Right atrium auricular region (tissue), 2 donors: ENCODE measurements around the gene ZEB1. TPM values are rescaled to one million over a fixed set of nuclear protein-coding genes. Genes with fewer than 3 reads are reported as not detected.

Source experiments
- DNase-seq: peaks from one replicate; pipeline ENCODE4 v3.0.0-alpha.2; 2019; ENCODE audit warnings: low spot score
- H3K27ac ChIP-seq, 2 donors: fragments of 200-600 bp; sonication (generic); 1 replicate in 1 of 2; 2 replicates in 1 of 2; pipeline ENCODE4 v1.5.1; 2016 to 2019
- H3K27me3 ChIP-seq, 2 donors: fragments of 200-600 bp; sonication (generic); one replicate each; pipeline versions ENCODE4 v1.5.1 to v1.6.0; 2017 to 2019
- H3K36me3 ChIP-seq: fragments of 200-600 bp; sonication (generic); one replicate; pipeline ENCODE4 v1.5.1; 2016
- H3K4me1 ChIP-seq, 2 donors: fragments of 200-600 bp; sonication (generic); one replicate each; pipeline versions ENCODE4 v1.5.1 to v1.6.0; 2017 to 2019
- H3K4me3 ChIP-seq, 2 donors: fragments of 200-600 bp; sonication (generic); 1 replicate in 1 of 2; 2 replicates in 1 of 2; pipeline ENCODE4 v1.5.1; 2017 to 2019; ENCODE audit warnings: mild to moderate bottlenecking in 1 of 2, moderate library complexity in 1 of 2
- H3K9me3 ChIP-seq, 2 donors: fragments of 200-600 bp; sonication (generic); one replicate each; pipeline ENCODE4 v1.5.1; 2019
- total RNA-seq, 2 donors: library from RNA; depleted of rRNA; stranded (reverse); fragments of >200 nt; gene quantifications; one replicate each; pipeline ENCODE4 v1.1.0, GENCODE V29; 2016
- TF ChIP-seq, protein P1 (sequence below), 2 donors: fragments of 200-600 bp; sonication (generic); IDR thresholded peaks; one replicate each; pipeline ENCODE4 v1.5.1; 2019; ENCODE audit warnings: antibody characterized with exemption in 2 of 2

Gene ZEB1
- total RNA-seq, 2 donors from 2014 or later = 52.9 to 60.8 TPM

DNA sequence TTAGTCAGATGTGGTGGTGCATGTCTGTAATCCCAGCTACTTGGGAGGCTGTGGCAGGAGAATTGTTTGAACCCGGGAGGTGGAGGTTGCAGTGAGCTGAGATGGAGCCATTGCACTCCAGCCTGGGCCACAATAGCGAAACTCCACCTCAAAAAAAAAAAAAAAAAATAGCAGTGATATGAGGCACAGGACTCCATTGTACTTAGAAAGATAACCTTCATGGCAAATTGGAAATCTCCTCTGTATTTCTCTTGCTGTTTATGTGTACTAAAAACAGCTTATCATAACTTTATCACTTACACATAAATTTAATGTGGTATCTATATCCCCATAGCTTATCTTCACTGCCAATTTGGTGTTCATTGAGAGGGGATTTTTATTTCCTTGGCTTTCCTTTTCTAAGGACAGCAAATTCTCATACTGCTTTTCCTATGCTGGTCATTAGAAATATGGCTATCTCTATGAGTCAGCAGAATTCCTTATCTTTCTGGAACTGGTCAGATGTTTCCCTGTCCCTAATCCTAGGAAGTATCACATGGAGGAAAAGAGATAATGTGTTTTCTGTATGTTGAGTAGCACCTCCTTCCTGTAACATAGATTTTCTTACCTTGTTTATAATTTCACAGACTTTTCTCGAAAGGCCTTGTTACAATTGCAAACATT is 40.6 kb upstream of the ZEB1 start:
- Histone ChIP-seq H3K36me3 (no peaks in the 10 kb centered on the region), H3K27ac (no peak overlapping the region), H3K27me3 (no peaks in the 10 kb centered on the region), H3K4me3 (no peak overlapping the region), H3K4me1 (no peaks in the 10 kb centered on the region), H3K9me3 (peaks cover 4 to 13% of the 10 kb centered on the region in 2 donors)
- TF ChIP-seq, protein P1, sequence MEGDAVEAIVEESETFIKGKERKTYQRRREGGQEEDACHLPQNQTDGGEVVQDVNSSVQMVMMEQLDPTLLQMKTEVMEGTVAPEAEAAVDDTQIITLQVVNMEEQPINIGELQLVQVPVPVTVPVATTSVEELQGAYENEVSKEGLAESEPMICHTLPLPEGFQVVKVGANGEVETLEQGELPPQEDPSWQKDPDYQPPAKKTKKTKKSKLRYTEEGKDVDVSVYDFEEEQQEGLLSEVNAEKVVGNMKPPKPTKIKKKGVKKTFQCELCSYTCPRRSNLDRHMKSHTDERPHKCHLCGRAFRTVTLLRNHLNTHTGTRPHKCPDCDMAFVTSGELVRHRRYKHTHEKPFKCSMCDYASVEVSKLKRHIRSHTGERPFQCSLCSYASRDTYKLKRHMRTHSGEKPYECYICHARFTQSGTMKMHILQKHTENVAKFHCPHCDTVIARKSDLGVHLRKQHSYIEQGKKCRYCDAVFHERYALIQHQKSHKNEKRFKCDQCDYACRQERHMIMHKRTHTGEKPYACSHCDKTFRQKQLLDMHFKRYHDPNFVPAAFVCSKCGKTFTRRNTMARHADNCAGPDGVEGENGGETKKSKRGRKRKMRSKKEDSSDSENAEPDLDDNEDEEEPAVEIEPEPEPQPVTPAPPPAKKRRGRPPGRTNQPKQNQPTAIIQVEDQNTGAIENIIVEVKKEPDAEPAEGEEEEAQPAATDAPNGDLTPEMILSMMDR (IDR thresholded peaks at IDR 0.05) = no peak
- DNase-seq = no peak

DNA sequence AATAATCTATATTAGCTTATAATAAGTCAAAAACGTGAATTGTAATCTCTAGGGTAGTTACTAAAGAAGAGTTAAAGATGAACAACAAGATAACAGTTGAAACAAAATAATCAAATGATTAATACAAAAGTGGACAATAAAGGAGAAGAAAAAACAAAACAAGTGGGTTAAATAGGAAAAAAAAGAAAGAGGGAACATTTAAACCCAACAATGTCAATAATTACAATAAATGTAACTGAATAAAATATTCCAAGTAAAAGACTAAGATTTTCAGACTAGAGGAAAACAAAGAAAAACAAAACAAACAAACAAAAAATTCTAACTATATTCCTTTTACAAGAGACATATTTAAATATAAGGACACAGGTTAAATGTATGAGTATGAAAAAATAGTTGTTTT is 38.0 kb upstream of the ZEB1 start:
- no peak overlapping the region for H3K27ac ChIP-seq
- H3K9me3 ChIP-seq = peaks cover 4 to 13% of the 10 kb centered on the region in 2 donors
- no peak overlapping the region for H3K4me3 ChIP-seq
- no peak for DNase-seq
- H3K27me3 ChIP-seq = no peaks in the 10 kb centered on the region
- H3K36me3 ChIP-seq = no peaks in the 10 kb centered on the region
- H3K4me1 ChIP-seq = no peaks in the 10 kb centered on the region
- TF ChIP-seq, protein P1 (IDR thresholded peaks at IDR 0.05) = no peak

DNA sequence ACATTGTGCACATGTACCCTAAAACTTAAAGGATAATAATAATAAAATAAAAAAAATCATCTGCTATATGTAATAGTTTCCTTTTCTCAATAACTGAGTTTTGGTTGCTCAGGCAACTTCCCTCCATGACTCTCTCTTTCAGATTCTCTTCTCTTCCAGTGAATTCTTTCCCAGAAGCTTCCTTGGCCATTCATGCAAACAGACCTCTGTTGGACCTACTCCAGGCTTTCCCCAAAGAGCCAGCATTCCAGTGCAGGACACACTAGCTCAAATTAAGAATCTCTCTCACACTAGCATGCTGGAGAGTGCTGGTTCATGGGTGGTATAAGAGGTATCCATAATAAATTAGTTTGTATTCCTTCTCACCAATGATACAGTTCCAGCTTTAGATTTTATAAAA is 31.0 kb upstream of the ZEB1 start:
- H3K36me3 ChIP-seq = no peaks in the 10 kb centered on the region
- H3K4me1 ChIP-seq = no peaks in the 10 kb centered on the region
- no peak overlapping the region for H3K4me3 ChIP-seq
- no peak for DNase-seq
- TF ChIP-seq, protein P1 (IDR thresholded peaks at IDR 0.05) = no peak
- H3K9me3 ChIP-seq = no peaks in the 10 kb centered on the region
- no peaks in the 10 kb centered on the region for H3K27me3 ChIP-seq
- no peak overlapping the region for H3K27ac ChIP-seq

DNA sequence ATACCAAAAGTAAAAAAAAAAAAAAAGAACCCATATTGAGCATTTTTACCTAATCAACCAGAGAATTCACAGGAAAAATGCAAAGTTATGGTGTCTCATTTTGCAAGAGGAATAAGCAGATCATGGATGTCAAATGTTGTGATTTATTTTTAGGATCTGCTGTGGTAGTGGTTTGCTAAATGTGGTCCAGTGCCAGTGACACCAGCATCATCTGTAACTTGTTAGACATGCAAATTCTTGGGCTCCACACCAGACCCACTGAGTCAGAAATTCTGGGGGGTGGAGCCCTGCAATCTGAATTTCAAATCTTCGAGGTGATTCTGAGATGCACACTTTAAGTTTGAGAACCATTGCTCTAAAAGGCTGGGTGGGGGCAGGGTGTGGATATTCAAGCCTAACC is 30.1 kb upstream of the ZEB1 start:
- Histone ChIP-seq H3K4me1 (no peaks in the 10 kb centered on the region), H3K4me3 (no peak overlapping the region), H3K9me3 (no peaks in the 10 kb centered on the region), H3K36me3 (no peaks in the 10 kb centered on the region), H3K27ac (no peak overlapping the region), H3K27me3 (no peaks in the 10 kb centered on the region)
- no peak for DNase-seq
- TF ChIP-seq, protein P1 (IDR thresholded peaks at IDR 0.05) = no peak

DNA sequence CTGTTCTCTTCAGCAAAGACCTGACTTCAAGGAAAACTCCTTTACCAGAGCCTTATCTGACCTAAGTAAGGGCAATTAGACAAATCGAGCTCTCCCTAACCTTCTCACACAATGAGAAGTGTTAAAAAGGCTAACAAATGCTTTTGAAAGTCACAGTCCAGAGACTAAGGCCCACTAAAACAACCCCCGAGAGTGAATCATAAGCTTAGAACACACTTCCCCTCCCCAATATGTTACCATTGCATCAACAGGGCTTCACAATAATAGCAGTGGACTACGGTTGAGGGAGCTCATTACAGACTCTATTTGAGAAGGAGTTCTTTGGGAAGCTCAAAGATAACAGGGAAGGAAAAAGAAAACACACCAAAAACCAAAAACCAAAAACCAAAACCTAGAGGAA is 28.6 kb upstream of the ZEB1 start:
- DNase-seq = no peak

More for the DNA sequence above, 28.6 kb upstream of the ZEB1 start:
- no peak overlapping the region for H3K4me3 ChIP-seq
- H3K9me3 ChIP-seq = no peaks in the 10 kb centered on the region
- TF ChIP-seq, protein P1 (IDR thresholded peaks at IDR 0.05) = no peak
- peak overlapping the region in 1 of 2 donors; percentile 29 for H3K27ac ChIP-seq
- no peaks in the 10 kb centered on the region for H3K27me3 ChIP-seq
- H3K4me1 ChIP-seq = no peaks in the 10 kb centered on the region
- H3K36me3 ChIP-seq = no peaks in the 10 kb centered on the region
